ENCODE results near the gene VAT1L.
A peak's percentile ranks its signal among the peaks of the same experiment; 100 is the strongest.

VAT1L gene

GRCh38 chr16:77836801-77837200 lies 48.4 kb downstream of the VAT1L start:
- DNase-seq: no peak

- DNase-seq: no peak
Measured at GRCh38 chr16:77838597-77839255, 50.4 kb downstream of the VAT1L start.

- no peak for DNase-seq
Measured at GRCh38 chr16:77840093-77840492, 51.7 kb downstream of the VAT1L start.

- no peak for DNase-seq
Measured at GRCh38 chr16:77840673-77841501, 52.5 kb downstream of the VAT1L start.

GRCh38 chr16:77841502-77841763 lies 53.1 kb downstream of the VAT1L start:
- no peak for DNase-seq

GRCh38 chr16:77842468-77842867 lies 54.1 kb downstream of the VAT1L start:
- no peak for DNase-seq

GRCh38 chr16:77843405-77843804 lies 55.0 kb downstream of the VAT1L start:
- no peak for DNase-seq

- no peak for DNase-seq
Measured at GRCh38 chr16:77844801-77845200, 56.4 kb downstream of the VAT1L start.

GRCh38 chr16:77849646-77850258 lies 61.4 kb downstream of the VAT1L start:
- no peak for DNase-seq

GRCh38 chr16:77850636-77851333 lies 62.4 kb downstream of the VAT1L start:
- DNase-seq: no peak

- no peak for DNase-seq
Measured at GRCh38 chr16:77853161-77853560, 64.8 kb downstream of the VAT1L start.

- DNase-seq: no peak
Measured at GRCh38 chr16:77856438-77857160, 68.2 kb downstream of the VAT1L start.

- no peak for DNase-seq
Measured at GRCh38 chr16:77858060-77858459, 69.7 kb downstream of the VAT1L start.

- DNase-seq: no peak
Measured at GRCh38 chr16:77859493-77860232, 71.3 kb downstream of the VAT1L start.

GRCh38 chr16:77860953-77861352 lies 72.6 kb downstream of the VAT1L start:
- no peak for DNase-seq

GRCh38 chr16:77863250-77863649 lies 74.9 kb downstream of the VAT1L start:
- DNase-seq: no peak

GRCh38 chr16:77866752-77867151 lies 78.4 kb downstream of the VAT1L start:
- DNase-seq: no peak

GRCh38 chr16:77868052-77868451 lies 79.7 kb downstream of the VAT1L start:
- DNase-seq: no peak

GRCh38 chr16:77868478-77868877 lies 80.1 kb downstream of the VAT1L start:
- DNase-seq: no peak

GRCh38 chr16:77869997-77870813 lies 81.8 kb downstream of the VAT1L start:
- peak in 1 of 3 experiments; percentile 1 for DNase-seq

GRCh38 chr16:77871932-77872331 lies 83.6 kb downstream of the VAT1L start:
- DNase-seq: no peak
